CD14-positive monocyte (primary cell): ENCODE results near the gene TBC1D3B. TPM values are rescaled to one million over a fixed set of nuclear protein-coding genes. Genes with fewer than 3 reads are reported as not detected.

Source experiments
- DNase-seq, 3 donors: peaks; one replicate each; pipeline ENCODE4 v3.0.0-alpha.2; 2011 to 2022
- H2AFZ ChIP-seq: 2 replicates; pipeline ENCODE4 v1.6.0; 2012; ENCODE audit warnings: mild to moderate bottlenecking, low read depth, low read length, inconsistent platforms; ENCODE audit not compliant: insufficient read depth, poor library complexity, severe bottlenecking
- H3K27ac ChIP-seq, 2 donors: 1 replicate in 1 of 2; 2 replicates in 1 of 2; pipeline ENCODE4 v1.5.1; 2012 to 2013; ENCODE audit warnings: low read length in 2 of 2, control low read depth in 1 of 2, inconsistent platforms in 1 of 2, low read depth in 1 of 2, mild to moderate bottlenecking in 1 of 2
- H3K27me3 ChIP-seq, 2 donors: one replicate each; pipeline versions ENCODE4 v1.6.0 to v1.6.1; 2011 to 2013; ENCODE audit warnings: low read length in 2 of 2; ENCODE audit not compliant: control insufficient read depth in 2 of 2, insufficient read depth in 2 of 2
- H3K36me3 ChIP-seq, 2 donors: replicated peaks in 1 of 2; 1 replicate in 1 of 2; 2 replicates in 1 of 2; pipeline versions ENCODE4 v1.5.1 to v1.6.1; 2012 to 2013; ENCODE audit warnings: low read length in 2 of 2, control low read depth in 1 of 2, inconsistent platforms in 1 of 2, mild to moderate bottlenecking in 1 of 2; ENCODE audit not compliant: insufficient read depth in 2 of 2, control insufficient read depth in 1 of 2
- H3K4me1 ChIP-seq, 2 donors: 1 replicate in 1 of 2; 2 replicates in 1 of 2; pipeline versions ENCODE4 v1.5.1 to v1.6.1; 2012 to 2013; ENCODE audit warnings: low read length in 2 of 2, control low read depth in 1 of 2, inconsistent platforms in 1 of 2, mild to moderate bottlenecking in 1 of 2, moderate library complexity in 1 of 2; ENCODE audit not compliant: insufficient read depth in 2 of 2, control insufficient read depth in 1 of 2
- H3K4me2 ChIP-seq: replicated peaks from 2 replicates; pipeline ENCODE3; 2012; ENCODE audit warnings: low read length, moderate library complexity, mild to moderate bottlenecking; ENCODE audit not compliant: poor library complexity, severe bottlenecking; ENCODE audit errors: extremely low read depth
- H3K4me3 ChIP-seq, 3 experiments: fragments of 200-600 bp in 1 of 3; sonication (generic) in 1 of 3; replicated peaks in 1 of 3; 1 replicate in 2 of 3; 2 replicates in 1 of 3; pipeline ENCODE4 v1.5.1; 2011 to 2013; ENCODE audit warnings: low read length in 3 of 3, mild to moderate bottlenecking in 3 of 3, control low read depth in 2 of 3, low read depth in 2 of 3, inconsistent platforms in 1 of 3, moderate library complexity in 1 of 3
- H3K79me2 ChIP-seq: 2 replicates; pipeline ENCODE4 v1.6.0; 2012; ENCODE audit warnings: mild to moderate bottlenecking, control low read depth, inconsistent platforms, low read length, moderate library complexity; ENCODE audit not compliant: insufficient read depth
- H3K9ac ChIP-seq: 2 replicates; pipeline ENCODE4 v1.6.0; 2017; ENCODE audit warnings: low read length, mild to moderate bottlenecking; ENCODE audit not compliant: insufficient read depth, poor library complexity, severe bottlenecking
- H3K9me3 ChIP-seq, 2 donors: replicated peaks in 1 of 2; 1 replicate in 1 of 2; 2 replicates in 1 of 2; pipeline versions ENCODE4 v1.5.1 to v1.6.1; 2012 to 2013; ENCODE audit warnings: low read length in 2 of 2, control low read depth in 1 of 2; ENCODE audit not compliant: control insufficient read depth in 1 of 2, insufficient read depth in 1 of 2
- H4K20me1 ChIP-seq: 2 replicates; pipeline ENCODE4 v1.6.0; 2012; ENCODE audit warnings: mild to moderate bottlenecking, low read length, control low read depth, moderate library complexity; ENCODE audit not compliant: insufficient read depth
- H3K27ac Mint-ChIP-seq, 7 donors: one replicate each; pipeline ENCODE4 v1.8.0; 2020; ENCODE audit warnings: mild to moderate bottlenecking in 7 of 7, mixed read lengths in 7 of 7, moderate library complexity in 6 of 7, inconsistent platforms in 2 of 7
- H3K27me3 Mint-ChIP-seq, 3 donors: one replicate each; pipeline ENCODE4 v1.8.0; 2021 to 2022; ENCODE audit warnings: low read depth in 3 of 3, mild to moderate bottlenecking in 3 of 3, mixed read lengths in 3 of 3, moderate library complexity in 3 of 3, inconsistent platforms in 1 of 3
- H3K36me3 Mint-ChIP-seq, 2 donors: one replicate each; pipeline ENCODE4 v1.8.0; 2020; ENCODE audit warnings: mixed read lengths in 2 of 2, inconsistent platforms in 1 of 2, mild to moderate bottlenecking in 1 of 2
- H3K4me1 Mint-ChIP-seq: one replicate; pipeline ENCODE4 v1.8.0; 2020; ENCODE audit warnings: mild to moderate bottlenecking, mixed read lengths
- H3K4me3 Mint-ChIP-seq, 2 donors: one replicate each; pipeline ENCODE4 v1.8.0; 2020; ENCODE audit warnings: mild to moderate bottlenecking in 2 of 2, mixed read lengths in 2 of 2, moderate library complexity in 1 of 2
- H3K9me3 Mint-ChIP-seq, 7 donors: one replicate each; pipeline ENCODE4 v1.8.0; 2020 to 2022; ENCODE audit warnings: mixed read lengths in 7 of 7, mild to moderate bottlenecking in 6 of 7, moderate library complexity in 6 of 7, inconsistent platforms in 2 of 7
- CTCF ChIP-seq: fragments of 200-600 bp; IDR thresholded peaks from one replicate; pipeline ENCODE4 v1.8.0; 2022; ENCODE audit warnings: antibody characterized with exemption, mild to moderate bottlenecking
- WGBS: methylation state at CpG from one replicate; pipeline ENCODE4 v1.1.5; 2013; ENCODE audit warnings: missing lambda C conversion rate; ENCODE audit not compliant: insufficient coverage; 5-methylcytosine and 5-hydroxymethylcytosine counted together
- intact Hi-C, 2 donors: fragments of 100-400 bp; cut with micrococcal nuclease; formaldehyde crosslinking; loops; one replicate each; pipeline versions ENCODE4 v1.15.0 to v1.15.1; 2023
- polyA plus RNA-seq, 3 donors: library from polyadenylated mRNA; depleted of rRNA in 1 of 3; unstranded in 2 of 3; stranded (reverse) in 1 of 3; fragments of 300-500 nt in 2 of 3; fragments of >200 nt in 1 of 3; fragmentation: Illumina TruSeq in 2 of 3; gene quantifications; 1 replicate in 2 of 3; 2 replicates in 1 of 3; pipeline ENCODE4 v1.2.3, GENCODE V29; 2012 to 2021

Gene TBC1D3B
- polyA plus RNA-seq, 3 donors, result 1.8 TPM; not detected in 2

GRCh38 chr17:36117505-36118382 lies 58.7 kb downstream of the TBC1D3B start:
- no peak overlapping the region for H3K4me3 Mint-ChIP-seq

More at GRCh38 chr17:36117505-36118382, 58.7 kb downstream of the TBC1D3B start:
- Histone ChIP-seq H3K36me3 (no peaks in the 10 kb centered on the region), H3K27me3 (no peaks in the 10 kb centered on the region), H4K20me1 (no peaks in the 10 kb centered on the region), H3K9ac (no peak overlapping the region), H3K4me3 (no peak overlapping the region), H3K9me3 (no peaks in the 10 kb centered on the region), H3K27ac (no peak overlapping the region), H3K79me2 (no peaks in the 10 kb centered on the region), H3K4me1 (no peaks in the 10 kb centered on the region), H3K4me2 (no peak overlapping the region), H2AFZ (no peak overlapping the region)
- no peak for TF ChIP-seq CTCF
- intact Hi-C loops, result no loop called here
- Mint-ChIP-seq H3K9me3 (peaks cover under 1 to 6% (median 3%) of the 10 kb centered on the region in 7 donors), H3K36me3 (no peaks in the 10 kb centered on the region), H3K27me3 (peaks cover 0 to 4% (median 4%) of the 10 kb centered on the region in 3 donors), H3K27ac (peak overlapping the region in 1 of 7 donors; percentile 22), H3K4me1 (peaks cover 1% of the 10 kb centered on the region)
- no peak for DNase-seq
- WGBS, result 100% methylated on average over 1 of the region's 5 CpGs

Other genes with a start within 250 kb of the TBC1D3B start
- gene RDM1, start 245.9 kb downstream of the TBC1D3B start, polyA plus RNA-seq, result not detected
- gene LYZL6, start 232.9 kb downstream of the TBC1D3B start, polyA plus RNA-seq, result not detected
- not detected for gene CCL16, start 195.1 kb downstream of the TBC1D3B start, polyA plus RNA-seq
- gene CCL14, start 189.9 kb downstream of the TBC1D3B start, polyA plus RNA-seq, result not detected
- gene CCL15, start 175.1 kb downstream of the TBC1D3B start, polyA plus RNA-seq, result not detected
- under 1 TPM in 2 of 3 donors, not detected in 1; 0.31 to 0.89 TPM for gene CCL23, start 158.7 kb downstream of the TBC1D3B start, polyA plus RNA-seq
- not detected for gene CCL18, start 112.4 kb downstream of the TBC1D3B start, polyA plus RNA-seq
- 100 to 1,000 TPM; 161 to 328 (median 190) TPM for gene CCL3, start 86.5 kb downstream of the TBC1D3B start, polyA plus RNA-seq
- gene CCL4, start 72.8 kb downstream of the TBC1D3B start, polyA plus RNA-seq, result 10 to 100 TPM; 11.8 to 41.7 (median 40.6) TPM
- gene CCL3L1, start 20.1 kb upstream of the TBC1D3B start, polyA plus RNA-seq, result 100 to 1,000 TPM in 2 of 3 donors, 10 to 100 TPM in 1; 57.7 to 230 (median 137) TPM
- gene CCL4L2, start 34.4 kb upstream of the TBC1D3B start, polyA plus RNA-seq, result 10 to 100 TPM; 24.8 to 32.7 (median 25.3) TPM
- under 1 TPM in 1 of 3 donors, not detected in 2; 0.24 TPM for gene TBC1D3I, start 87.9 kb upstream of the TBC1D3B start, polyA plus RNA-seq
- gene TBC1D3G, start 147.2 kb upstream of the TBC1D3B start, polyA plus RNA-seq, result not detected
- not detected for gene TBC1D3H, start 211.8 kb upstream of the TBC1D3B start, polyA plus RNA-seq